WI38 (cell line): ENCODE data around the gene NCAPD3.

Experiments used
- H3K4me3 ChIP-seq: 2 replicates; pipeline ENCODE4 v1.5.1; 2011; ENCODE audit warnings: low read depth, mild to moderate bottlenecking, control low read depth, low read length
- CTCF ChIP-seq: IDR thresholded peaks from 2 replicates; pipeline ENCODE4 v1.5.1; 2012; ENCODE audit warnings: low read depth, mild to moderate bottlenecking, control low read depth, low read length

Gene NCAPD3

DNA sequence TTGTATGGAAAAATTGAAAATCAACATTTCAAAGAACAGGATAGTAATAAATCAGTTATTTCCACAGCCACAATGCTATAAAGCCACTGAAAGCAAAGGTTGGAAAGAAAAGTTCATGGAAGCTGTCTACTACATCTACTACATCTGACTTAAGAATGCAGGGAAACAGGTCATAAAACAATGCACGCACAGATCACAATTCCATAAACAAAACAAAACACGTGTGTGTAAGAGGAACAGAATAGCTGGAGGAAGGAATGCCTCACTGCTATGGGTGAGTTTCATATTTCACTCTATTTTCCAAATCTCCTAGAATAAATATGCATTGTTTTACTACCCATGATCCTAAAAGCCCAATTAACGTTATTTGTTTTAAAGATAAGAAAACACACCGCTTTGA is 66.3 kb downstream of the NCAPD3 start:
- no peak overlapping the region for H3K4me3 ChIP-seq
- no peak for TF ChIP-seq CTCF

GRCh38 chr11:134155946-134156865 is 67.6 kb downstream of the NCAPD3 start:
- H3K4me3 ChIP-seq, result no peak overlapping the region
- no peak for TF ChIP-seq CTCF

DNA sequence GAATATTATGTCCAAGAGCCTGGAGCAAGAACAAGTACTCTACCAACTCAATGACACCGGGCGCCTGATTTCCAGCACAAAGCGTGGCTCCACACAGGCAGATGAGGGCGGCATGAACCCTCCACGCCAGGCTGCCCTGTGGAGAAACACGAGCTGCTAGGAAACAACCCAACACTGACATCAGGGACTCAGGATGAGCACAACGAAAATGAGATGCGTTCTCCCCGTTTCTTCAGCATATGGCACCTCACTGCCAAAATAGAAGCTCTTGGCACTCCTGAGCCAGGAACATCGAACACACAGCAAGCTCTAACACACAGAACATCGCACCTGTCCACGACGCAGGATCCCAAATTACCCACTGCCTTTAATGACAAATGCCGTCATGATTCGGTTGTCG is 68.3 kb downstream of the NCAPD3 start:
- TF ChIP-seq CTCF, result no peak
- H3K4me3 ChIP-seq, result no peak overlapping the region

GRCh38 chr11:134154441-134154840 is 69.3 kb downstream of the NCAPD3 start:
- H3K4me3 ChIP-seq, result no peak overlapping the region
- no peak for TF ChIP-seq CTCF

GRCh38 chr11:134153147-134153905 is 70.4 kb downstream of the NCAPD3 start:
- TF ChIP-seq CTCF, result no peak
- no peak overlapping the region for H3K4me3 ChIP-seq

- no peak for TF ChIP-seq CTCF
- H3K4me3 ChIP-seq, result no peak overlapping the region
Observed at GRCh38 chr11:134152696-134153095, 71.1 kb downstream of the NCAPD3 start.
